Measurements from ENCODE around the gene SETD7. TPM values are rescaled to one million over a fixed set of nuclear protein-coding genes. Genes with fewer than 3 reads are reported as not detected.

Gene SETD7
- total and polyA plus RNA-seq, 2 donors (not counting 3 experiments of a cell fraction or from before 2014, with no cell fraction given), result 18.8 to 39.9 TPM

GRCh38 chr4:139508581-139509237 lies 47.3 kb downstream of the SETD7 start:
- intact Hi-C loops (cut with micrococcal nuclease) (loop anchor here (1.0 to 5.0 kb wide), 2 partner anchors 89 to 124 kb away; no protein-coding TSS in a partner anchor), dilution Hi-C loops (cut with MboI; ENCODE audit: extremely low pct_ligation_motif_present, low sequenced_read_pairs) (no loop called here)
- Histone ChIP-seq H3K27ac (ENCODE audit: insufficient read depth, low read depth, low read length) (peak overlapping the region; percentile 46), H3K27me3 (ENCODE audit: control insufficient read depth in 2 of 2, insufficient read depth in 2 of 2, low read length in 2 of 2) (no peaks in the 10 kb centered on the region), H3K4me3 (replicated peaks in 1 of 3; ENCODE audit: insufficient read depth in 1 of 3, low read depth in 1 of 3, low read length in 3 of 3) (no peak overlapping the region), H3K9ac (replicated peaks; ENCODE audit: extremely low read depth, insufficient read depth, low read length) (no peak overlapping the region), H3K9me1 (replicated peaks; ENCODE audit: control insufficient read depth, extremely low read depth, insufficient read depth, low read length) (no peaks in the 10 kb centered on the region), H3K36me3 (ENCODE audit: control insufficient read depth in 2 of 2, extremely low read depth in 1 of 2, insufficient read depth in 2 of 2, low read length in 2 of 2) (peaks cover 6 to 18% of the 10 kb centered on the region in 2 experiments), H3K79me2 (ENCODE audit: control insufficient read depth, insufficient read depth, low read length) (no peaks in the 10 kb centered on the region), H3K4me1 (ENCODE audit: control insufficient read depth, extremely low read depth, insufficient read depth, low read length) (peaks cover 7% of the 10 kb centered on the region), H2AFZ (ENCODE audit: low read depth, low read length) (no peak overlapping the region), H3K4me2 (ENCODE audit: insufficient read depth, low read length) (no peak overlapping the region), H4K20me1 (replicated peaks; ENCODE audit: control insufficient read depth, extremely low read depth, insufficient read depth, low read length) (no peaks in the 10 kb centered on the region), H3K9me3 (replicated peaks; ENCODE audit: control insufficient read depth, insufficient read depth, low read length) (no peaks in the 10 kb centered on the region)
- ChIA-PET CTCF (interaction anchor here (1.2 to 4.4 kb wide), 7 partner anchors 11 to 303 kb away, joined by 3 to 38 read pairs (median 5); no protein-coding TSS in a partner anchor), POLR2A (interaction anchor here (0.6 kb wide), 1 partner anchor 16 kb away, joined by 3 read pairs; no protein-coding TSS in a partner anchor)
- no TSS peak for BruUV-seq (replicated peaks)
- no peak for TF ChIP-seq FOS (IDR thresholded peaks at IDR 0.05; ENCODE audit: borderline replicate concordance, insufficient read depth, low read length)
- TF ChIP-seq JUN (IDR thresholded peaks at IDR 0.05; ENCODE audit: borderline replicate concordance, insufficient read depth, insufficient read length, low read depth), result peak; percentile 15
- DNase-seq (ENCODE audit: low read depth, low spot score) (peak; percentile 56), FAIRE-seq (peak; percentile 56)

DNA sequence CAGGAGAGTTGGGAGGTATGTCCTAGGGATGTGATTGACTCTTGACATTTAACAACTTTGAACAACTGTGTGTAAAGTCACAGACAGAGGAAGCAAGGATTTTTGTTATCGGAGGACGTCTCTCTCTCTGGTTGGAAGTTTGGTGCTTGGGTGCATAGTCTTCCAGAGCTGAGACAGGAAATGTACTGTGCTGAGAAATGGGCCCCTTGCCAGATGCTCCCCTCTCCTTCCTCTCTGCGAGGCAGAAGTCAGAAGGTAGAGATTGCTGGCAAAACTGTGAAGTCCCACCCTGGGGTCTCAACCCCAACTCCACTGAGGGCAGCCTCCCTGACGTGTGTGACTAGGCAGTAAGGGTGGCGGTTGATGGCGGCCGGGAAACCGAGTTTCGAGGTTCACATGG lies 49.2 kb downstream of the SETD7 start:
- Histone ChIP-seq H3K79me2 (ENCODE audit: control insufficient read depth, insufficient read depth, low read length) (no peaks in the 10 kb centered on the region), H4K20me1 (replicated peaks; ENCODE audit: control insufficient read depth, extremely low read depth, insufficient read depth, low read length) (no peaks in the 10 kb centered on the region), H3K4me3 (replicated peaks in 1 of 3; ENCODE audit: insufficient read depth in 1 of 3, low read depth in 1 of 3, low read length in 3 of 3) (no peak overlapping the region), H3K9me1 (replicated peaks; ENCODE audit: control insufficient read depth, extremely low read depth, insufficient read depth, low read length) (no peaks in the 10 kb centered on the region), H3K9me3 (replicated peaks; ENCODE audit: control insufficient read depth, insufficient read depth, low read length) (no peaks in the 10 kb centered on the region), H2AFZ (ENCODE audit: low read depth, low read length) (no peak overlapping the region), H3K36me3 (ENCODE audit: control insufficient read depth in 2 of 2, extremely low read depth in 1 of 2, insufficient read depth in 2 of 2, low read length in 2 of 2) (peaks cover 6 to 16% of the 10 kb centered on the region in 2 experiments), H3K4me1 (ENCODE audit: control insufficient read depth, extremely low read depth, insufficient read depth, low read length) (peaks cover 7% of the 10 kb centered on the region), H3K27me3 (ENCODE audit: control insufficient read depth in 2 of 2, insufficient read depth in 2 of 2, low read length in 2 of 2) (no peaks in the 10 kb centered on the region), H3K27ac (ENCODE audit: insufficient read depth, low read depth, low read length) (no peak overlapping the region), H3K4me2 (ENCODE audit: insufficient read depth, low read length) (no peak overlapping the region), H3K9ac (replicated peaks; ENCODE audit: extremely low read depth, insufficient read depth, low read length) (no peak overlapping the region)
- TF ChIP-seq GATA2 (IDR thresholded peaks at IDR 0.05; ENCODE audit: insufficient read depth, insufficient read length, low read depth, low read length) (no peak), POLR2A (IDR thresholded peaks at IDR 0.05; ENCODE audit: low read depth, low read length) (no peak), POLR2AphosphoS5 (IDR thresholded peaks at IDR 0.05; ENCODE audit: insufficient read depth, low read depth, low read length) (no peak), FOS (IDR thresholded peaks at IDR 0.05; ENCODE audit: borderline replicate concordance, insufficient read depth, low read length) (no peak), MYC (IDR thresholded peaks at IDR 0.05; ENCODE audit: low read depth, low read length) (no peak), EZH2 (IDR thresholded peaks at IDR 0.05; ENCODE audit: borderline replicate concordance, low read depth, low read length, severe bottlenecking) (no peak), JUN (IDR thresholded peaks at IDR 0.05; ENCODE audit: borderline replicate concordance, insufficient read depth, insufficient read length, low read depth) (no peak)
- TF ChIP-seq, protein P1, sequence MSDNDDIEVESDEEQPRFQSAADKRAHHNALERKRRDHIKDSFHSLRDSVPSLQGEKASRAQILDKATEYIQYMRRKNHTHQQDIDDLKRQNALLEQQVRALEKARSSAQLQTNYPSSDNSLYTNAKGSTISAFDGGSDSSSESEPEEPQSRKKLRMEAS (IDR thresholded peaks at IDR 0.05; ENCODE audit: insufficient read depth, insufficient read length), result no peak
- TF ChIP-seq, protein P2, sequence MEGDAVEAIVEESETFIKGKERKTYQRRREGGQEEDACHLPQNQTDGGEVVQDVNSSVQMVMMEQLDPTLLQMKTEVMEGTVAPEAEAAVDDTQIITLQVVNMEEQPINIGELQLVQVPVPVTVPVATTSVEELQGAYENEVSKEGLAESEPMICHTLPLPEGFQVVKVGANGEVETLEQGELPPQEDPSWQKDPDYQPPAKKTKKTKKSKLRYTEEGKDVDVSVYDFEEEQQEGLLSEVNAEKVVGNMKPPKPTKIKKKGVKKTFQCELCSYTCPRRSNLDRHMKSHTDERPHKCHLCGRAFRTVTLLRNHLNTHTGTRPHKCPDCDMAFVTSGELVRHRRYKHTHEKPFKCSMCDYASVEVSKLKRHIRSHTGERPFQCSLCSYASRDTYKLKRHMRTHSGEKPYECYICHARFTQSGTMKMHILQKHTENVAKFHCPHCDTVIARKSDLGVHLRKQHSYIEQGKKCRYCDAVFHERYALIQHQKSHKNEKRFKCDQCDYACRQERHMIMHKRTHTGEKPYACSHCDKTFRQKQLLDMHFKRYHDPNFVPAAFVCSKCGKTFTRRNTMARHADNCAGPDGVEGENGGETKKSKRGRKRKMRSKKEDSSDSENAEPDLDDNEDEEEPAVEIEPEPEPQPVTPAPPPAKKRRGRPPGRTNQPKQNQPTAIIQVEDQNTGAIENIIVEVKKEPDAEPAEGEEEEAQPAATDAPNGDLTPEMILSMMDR (IDR thresholded peaks at IDR 0.05; ENCODE audit: extremely low read depth in 1 of 2, insufficient read depth in 1 of 2, low read depth in 1 of 2, low read length in 2 of 2), result no peak
- CTCF ChIA-PET, result interaction anchor here (4.4 kb wide), 1 partner anchor 10 kb away, joined by 38 read pairs; no protein-coding TSS in a partner anchor
- dilution Hi-C loops (cut with MboI; ENCODE audit: extremely low pct_ligation_motif_present, low sequenced_read_pairs) (no loop called here), intact Hi-C loops (cut with micrococcal nuclease) (loop anchor here (5.0 kb wide), 1 partner anchor 126 kb away; no protein-coding TSS in a partner anchor)
- no peak for DNase-seq (ENCODE audit: low read depth, low spot score)
- no peak for FAIRE-seq
- no TSS peak for BruUV-seq (replicated peaks)
- POLR2A ChIA-PET, result no interaction called here

Data from endothelial cell of umbilical vein (primary cell).